Stimulated activated CD8-positive, alpha-beta memory T cell treated with anti-CD3 and anti-CD28 coated beads, Interleukin-12 subunit alpha, Interleukin-12 subunit beta, amount 100 ng/mL, for 4 hours (primary cell): Measurements from ENCODE around the gene PTPRK.

ENCODE experiments used
- DNase-seq: peaks from one replicate; pipeline ENCODE4 v3.0.0-alpha.2; 2020; ENCODE audit warnings: low read depth

The PTPRK gene

DNA sequence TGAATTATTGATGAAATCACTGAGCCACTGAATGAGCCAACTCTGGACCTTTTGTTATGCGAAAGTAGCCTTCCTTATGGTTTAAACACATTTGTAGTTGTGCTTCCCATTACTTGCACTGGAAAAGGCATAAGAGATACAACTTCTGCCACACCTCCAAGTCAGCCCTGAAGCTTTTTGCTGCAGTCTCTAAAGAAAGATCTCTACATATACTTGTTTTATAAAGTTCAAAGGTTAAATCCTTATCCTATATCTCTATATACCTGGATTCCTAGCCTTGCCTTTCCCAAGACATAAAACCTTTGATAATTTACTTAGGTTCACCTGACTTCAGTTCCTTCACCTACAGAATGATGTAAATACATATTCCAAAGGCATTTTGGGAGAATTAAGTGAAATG lies 132.0 kb downstream of the PTPRK start:
- no peak for DNase-seq

GRCh38 chr6:128380891-128381290 lies 139.5 kb downstream of the PTPRK start:
- DNase-seq = no peak

GRCh38 chr6:128379577-128379976 lies 140.8 kb downstream of the PTPRK start:
- no peak for DNase-seq

GRCh38 chr6:128376952-128377503 lies 143.4 kb downstream of the PTPRK start:
- no peak for DNase-seq

DNA sequence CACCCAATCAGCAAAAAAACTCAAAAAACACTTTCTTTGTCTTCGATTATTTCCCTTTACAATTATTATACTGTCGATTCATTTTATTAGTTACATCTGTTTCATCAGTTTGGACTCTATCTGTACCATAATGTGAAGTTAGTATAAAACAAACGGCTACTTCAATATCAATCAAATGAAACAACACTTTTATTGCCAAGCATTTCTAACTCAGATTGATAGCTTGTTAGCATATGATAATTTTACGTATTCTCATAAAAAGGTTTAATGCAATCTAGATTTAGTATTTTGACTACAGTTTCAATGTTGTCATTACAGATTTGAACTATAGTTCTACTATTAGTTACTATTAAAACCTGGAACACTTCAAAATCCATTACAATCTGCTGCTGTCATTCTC lies 149.3 kb downstream of the PTPRK start:
- no peak for DNase-seq

GRCh38 chr6:128370072-128370471 lies 150.3 kb downstream of the PTPRK start:
- DNase-seq = no peak

- no peak for DNase-seq
Observed at GRCh38 chr6:128368213-128368944, 152.0 kb downstream of the PTPRK start.

GRCh38 chr6:128367437-128367836 lies 153.0 kb downstream of the PTPRK start:
- no peak for DNase-seq

GRCh38 chr6:128365520-128366160 lies 154.8 kb downstream of the PTPRK start:
- DNase-seq = no peak

- no peak for DNase-seq
Observed at GRCh38 chr6:128364766-128365519, 155.5 kb downstream of the PTPRK start.

DNA sequence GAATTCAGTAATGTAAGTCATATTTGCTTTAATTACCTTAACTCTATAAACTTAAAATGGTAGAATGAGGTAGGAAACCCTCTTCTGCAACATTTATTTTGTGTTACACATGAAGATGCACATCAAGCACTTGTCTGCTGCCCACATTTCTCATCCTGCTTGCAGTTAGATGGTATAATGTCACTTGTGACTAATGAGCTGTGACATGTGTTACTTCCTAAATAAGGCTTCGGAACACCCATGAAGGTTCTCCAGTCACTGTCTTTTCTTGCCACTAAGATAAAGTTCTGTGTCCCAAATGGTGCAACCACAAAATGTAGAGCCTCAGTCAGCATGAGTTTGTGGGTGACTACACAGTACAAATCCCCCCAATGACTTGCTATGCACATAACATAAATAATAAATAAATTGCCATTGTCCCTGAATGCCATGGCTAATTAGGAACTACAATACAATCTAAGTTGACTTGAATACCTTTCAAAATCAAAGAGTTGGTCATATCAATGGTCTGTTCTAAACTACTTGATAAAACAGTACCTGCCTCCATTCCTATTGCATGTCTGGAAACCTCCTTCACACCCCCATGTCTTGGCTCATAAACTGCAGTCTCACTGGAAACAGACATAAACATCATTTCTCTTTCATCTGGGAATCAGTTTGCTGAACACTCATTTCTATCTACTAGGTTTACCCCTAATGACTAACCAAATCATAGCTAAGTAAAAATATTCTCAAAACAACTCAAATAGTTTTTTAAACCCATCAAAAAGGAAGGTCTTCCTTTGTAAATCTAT lies 157.2 kb downstream of the PTPRK start:
- no peak for DNase-seq

- DNase-seq = no peak
Observed at GRCh38 chr6:128361378-128361777, 159.0 kb downstream of the PTPRK start.

GRCh38 chr6:128358244-128358776 lies 162.1 kb downstream of the PTPRK start:
- DNase-seq = no peak

DNA sequence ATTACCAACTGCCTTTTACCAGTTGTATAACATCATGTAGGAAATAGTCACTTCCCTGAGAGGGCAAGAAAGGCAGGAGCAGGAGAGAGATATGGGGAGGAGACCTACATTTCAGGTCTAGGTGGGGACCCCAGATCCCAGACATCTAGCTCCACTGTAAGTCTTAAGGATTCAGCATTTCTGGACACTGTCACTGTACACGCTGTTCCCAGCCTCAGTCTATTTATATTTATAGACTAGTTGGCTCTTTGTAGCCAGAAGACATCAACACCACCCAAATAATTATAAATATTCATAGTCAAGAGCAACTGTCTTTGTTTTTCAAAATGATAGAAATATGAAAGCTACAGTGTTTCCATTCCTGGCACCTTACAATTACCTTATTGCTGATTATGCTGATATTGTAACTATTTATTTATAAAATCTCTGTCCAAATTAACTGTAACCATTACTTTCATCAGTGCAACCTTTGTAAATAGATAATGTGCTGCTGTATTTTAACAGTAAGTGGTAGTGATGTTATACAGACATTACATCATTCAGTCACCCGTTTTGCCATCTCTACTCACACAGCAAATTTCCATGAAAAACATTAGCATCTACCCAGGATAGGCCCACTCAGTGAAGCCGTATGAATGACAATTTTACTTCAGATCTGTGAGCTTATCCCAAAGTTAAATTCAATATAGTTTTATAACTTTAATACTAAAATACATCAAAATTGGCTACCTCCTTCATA lies 162.8 kb downstream of the PTPRK start:
- DNase-seq = no peak

DNA sequence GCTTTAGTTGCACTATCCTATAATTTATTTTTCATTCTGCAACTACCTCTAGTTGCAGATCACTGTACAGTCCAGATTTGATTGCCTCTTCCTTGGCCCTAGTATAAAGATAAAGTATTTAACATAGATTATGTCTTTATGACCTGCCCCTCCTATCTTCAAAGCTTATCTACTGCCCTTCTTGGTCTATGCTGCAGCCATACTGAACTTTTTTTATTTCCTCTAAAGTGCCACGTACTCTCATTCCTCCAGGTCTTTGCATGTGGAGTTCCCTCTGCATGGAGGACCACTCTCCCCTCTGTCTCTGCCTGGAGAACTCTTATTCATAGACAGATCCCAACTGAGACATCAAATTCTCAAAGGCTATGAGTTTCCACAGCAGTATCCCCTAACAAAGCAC lies 168.0 kb downstream of the PTPRK start:
- no peak for DNase-seq

GRCh38 chr6:128351255-128351514 lies 169.2 kb downstream of the PTPRK start:
- DNase-seq = no peak

GRCh38 chr6:128350416-128351254 lies 169.8 kb downstream of the PTPRK start:
- DNase-seq = no peak

DNA sequence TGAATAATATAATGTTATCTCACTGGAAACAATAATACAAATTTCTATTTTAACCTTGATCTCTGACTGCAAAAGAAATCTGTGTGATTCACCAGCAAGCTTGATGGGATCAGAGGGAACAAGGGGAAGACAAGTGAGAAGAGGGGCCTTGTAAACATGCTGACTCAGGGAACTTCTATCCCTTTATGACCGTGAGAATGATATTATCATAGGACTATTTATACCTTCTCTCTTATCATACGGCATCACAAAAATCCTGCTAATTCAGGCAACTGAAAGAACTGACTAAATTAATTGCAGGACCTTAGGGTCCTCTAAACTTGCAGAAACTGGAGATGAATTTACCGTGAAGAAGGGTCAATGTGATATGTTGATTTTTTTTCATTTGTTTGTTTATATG lies 173.3 kb downstream of the PTPRK start:
- DNase-seq = no peak

GRCh38 chr6:128346569-128346968 lies 173.8 kb downstream of the PTPRK start:
- DNase-seq = no peak

GRCh38 chr6:128345278-128345677 lies 175.1 kb downstream of the PTPRK start:
- DNase-seq = no peak
